ENCODE measurements around the gene CDH4. TPM values are rescaled to one million over a fixed set of nuclear protein-coding genes. Genes with fewer than 3 reads are reported as not detected.

Gene CDH4
- total and polyA plus RNA-seq, 2 of the 4 experiments (the other 2 are of a cell fraction), result 1.6 to 3.5 TPM

DNA sequence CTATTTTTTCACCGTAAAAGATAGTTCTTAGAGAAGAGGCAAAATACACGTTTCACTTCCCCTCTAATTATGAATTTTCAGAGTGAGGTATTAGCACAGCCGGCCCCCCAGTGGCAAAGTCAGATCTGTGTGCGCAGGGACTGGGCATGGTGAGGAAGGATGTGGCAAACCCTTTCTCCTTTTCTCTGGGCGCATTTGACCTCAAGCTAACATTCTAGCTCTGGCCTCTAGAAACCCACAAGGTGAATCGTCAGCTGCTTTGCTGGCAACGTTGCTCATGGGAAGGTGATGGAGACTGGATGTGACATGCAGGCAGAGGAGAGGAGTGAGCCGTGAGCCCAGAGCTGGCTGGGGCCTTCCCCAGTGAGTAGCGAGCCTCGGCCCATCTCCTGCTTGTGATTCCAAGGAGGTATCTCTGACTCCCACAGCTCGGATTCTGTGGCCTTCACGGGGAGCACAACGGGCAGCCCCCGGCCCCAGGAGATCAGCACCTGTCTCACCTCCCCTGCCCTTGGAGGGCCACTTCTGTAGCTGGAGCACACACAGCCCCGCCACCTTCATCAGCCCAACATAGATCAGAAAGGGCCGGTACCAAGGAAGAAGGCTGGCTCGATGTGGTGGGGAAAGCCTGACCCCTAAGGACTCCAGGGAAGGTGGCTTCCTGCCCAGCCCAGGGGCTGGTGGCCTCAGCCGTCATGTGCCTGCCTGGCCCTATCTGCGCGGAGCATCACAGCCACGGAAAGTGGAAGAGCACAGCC is 660.8 kb downstream of the CDH4 start:
- ChIA-PET POLR2A (ENCODE audit: unreplicated experiment) (no interaction called here), CTCF (no interaction called here)
- no peaks in the 10 kb centered on the region; the same call in 1 of the 2 replicates for H3K27me3 ChIP-seq (ENCODE audit: control insufficient read depth, insufficient read depth, low read length)
- ATAC-seq (ENCODE audit: low read depth), result no peak
- BruUV-seq (replicated peaks), result no TSS peak
- H3K18ac ChIP-seq (ENCODE audit: low read depth, low read length), result no peak overlapping the region
- TF ChIP-seq FOS (IDR thresholded peaks at IDR 0.05; ENCODE audit: low read depth, low read length), result no peak
- no peak for TF ChIP-seq CEBPB (IDR thresholded peaks at IDR 0.05; ENCODE audit: low read depth, low read length)
- no peak for TF ChIP-seq SMC3 (IDR thresholded peaks at IDR 0.05; ENCODE audit: low read depth, low read length)
- TF ChIP-seq RAD21 (IDR thresholded peaks at IDR 0.05; ENCODE audit: low read length), result no peak
- TF ChIP-seq MAFK (IDR thresholded peaks at IDR 0.05; ENCODE audit: low read depth, low read length), result no peak
- no peak for TF ChIP-seq MAZ (IDR thresholded peaks at IDR 0.05; ENCODE audit: borderline replicate concordance, low read depth, low read length)
- TF ChIP-seq CHD1 (IDR thresholded peaks at IDR 0.05; ENCODE audit: low read depth, low read length), result no peak
- TF ChIP-seq ELK1 (IDR thresholded peaks at IDR 0.05; ENCODE audit: borderline replicate concordance, low read depth, low read length), result no peak
- TF ChIP-seq POLR2A (IDR thresholded peaks at IDR 0.05; ENCODE audit: low read depth, low read length), result no peak
- TF ChIP-seq, protein P1, sequence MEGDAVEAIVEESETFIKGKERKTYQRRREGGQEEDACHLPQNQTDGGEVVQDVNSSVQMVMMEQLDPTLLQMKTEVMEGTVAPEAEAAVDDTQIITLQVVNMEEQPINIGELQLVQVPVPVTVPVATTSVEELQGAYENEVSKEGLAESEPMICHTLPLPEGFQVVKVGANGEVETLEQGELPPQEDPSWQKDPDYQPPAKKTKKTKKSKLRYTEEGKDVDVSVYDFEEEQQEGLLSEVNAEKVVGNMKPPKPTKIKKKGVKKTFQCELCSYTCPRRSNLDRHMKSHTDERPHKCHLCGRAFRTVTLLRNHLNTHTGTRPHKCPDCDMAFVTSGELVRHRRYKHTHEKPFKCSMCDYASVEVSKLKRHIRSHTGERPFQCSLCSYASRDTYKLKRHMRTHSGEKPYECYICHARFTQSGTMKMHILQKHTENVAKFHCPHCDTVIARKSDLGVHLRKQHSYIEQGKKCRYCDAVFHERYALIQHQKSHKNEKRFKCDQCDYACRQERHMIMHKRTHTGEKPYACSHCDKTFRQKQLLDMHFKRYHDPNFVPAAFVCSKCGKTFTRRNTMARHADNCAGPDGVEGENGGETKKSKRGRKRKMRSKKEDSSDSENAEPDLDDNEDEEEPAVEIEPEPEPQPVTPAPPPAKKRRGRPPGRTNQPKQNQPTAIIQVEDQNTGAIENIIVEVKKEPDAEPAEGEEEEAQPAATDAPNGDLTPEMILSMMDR (conservative IDR thresholded peaks at IDR 0.05; ENCODE audit: low read depth, low read length), result no peak
- no peak for TF ChIP-seq RCOR1 (IDR thresholded peaks at IDR 0.05; ENCODE audit: insufficient replicate concordance, low read length)
- TF ChIP-seq NFE2L2 (IDR thresholded peaks at IDR 0.05; ENCODE audit: low read depth, low read length), result no peak
- no peak for TF ChIP-seq BHLHE40 (IDR thresholded peaks at IDR 0.05; ENCODE audit: low read depth, low read length)
- TF ChIP-seq, protein P2, sequence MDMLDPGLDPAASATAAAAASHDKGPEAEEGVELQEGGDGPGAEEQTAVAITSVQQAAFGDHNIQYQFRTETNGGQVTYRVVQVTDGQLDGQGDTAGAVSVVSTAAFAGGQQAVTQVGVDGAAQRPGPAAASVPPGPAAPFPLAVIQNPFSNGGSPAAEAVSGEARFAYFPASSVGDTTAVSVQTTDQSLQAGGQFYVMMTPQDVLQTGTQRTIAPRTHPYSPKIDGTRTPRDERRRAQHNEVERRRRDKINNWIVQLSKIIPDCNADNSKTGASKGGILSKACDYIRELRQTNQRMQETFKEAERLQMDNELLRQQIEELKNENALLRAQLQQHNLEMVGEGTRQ (IDR thresholded peaks at IDR 0.05; ENCODE audit: low read depth, low read length), result no peak
- H4K91ac ChIP-seq (ENCODE audit: insufficient read depth, low read depth, low read length), result no peak overlapping the region
- H3K27ac ChIP-seq (ENCODE audit: insufficient read depth, low read length), result no peak overlapping the region
- H3K9ac ChIP-seq (ENCODE audit: low read depth, low read length), result no peak overlapping the region
- H2AFZ ChIP-seq (replicated peaks; ENCODE audit: low read length, poor library complexity), result no peak overlapping the region
- no peak overlapping the region for H2BK15ac ChIP-seq (ENCODE audit: low read depth, low read length)
- DNase-seq, result no peak
- H3K14ac ChIP-seq (replicated peaks; ENCODE audit: low read depth, low read length), result no peak overlapping the region
- 82% methylated on average over 4 of the region's 21 CpGs; no CpG with 5 or more reads in 1 of the 2 experiments for WGBS, 2 experiments (ENCODE audit: extremely low coverage in 2 of 2, insufficient read length in 1 of 2)
- H2AK9ac ChIP-seq (replicated peaks; ENCODE audit: low read depth, low read length, poor library complexity), result no peak overlapping the region
- in situ Hi-C loops (cut with MboI; ENCODE audit: low sequenced_read_pairs), result no loop called here
- H3K4me3 ChIP-seq (ENCODE audit: insufficient read depth, low read depth, low read length), result no peak overlapping the region
- no peaks in the 10 kb centered on the region for H3K9me1 ChIP-seq (ENCODE audit: insufficient read depth, low read length)
- H2BK5ac ChIP-seq (ENCODE audit: low read depth, low read length, poor library complexity, severe bottlenecking), result no peak overlapping the region
- H4K20me1 ChIP-seq (ENCODE audit: insufficient read depth, low read length), result no peaks in the 10 kb centered on the region
- no peaks in the 10 kb centered on the region for H3K79me1 ChIP-seq (ENCODE audit: low read depth in 1 of 2, low read length in 2 of 2)
- H3K4me1 ChIP-seq (ENCODE audit: control insufficient read depth, insufficient read depth, low read length), result no peaks in the 10 kb centered on the region
- H3K56ac ChIP-seq (ENCODE audit: extremely low read depth, insufficient read depth, low read length), result no peak overlapping the region
- no peak overlapping the region for H2AK5ac ChIP-seq (ENCODE audit: low read depth, low read length)
- H2BK20ac ChIP-seq (ENCODE audit: low read depth, low read length), result no peak overlapping the region
- intact Hi-C loops (cut with micrococcal nuclease), result no loop called here
- no peak overlapping the region for H2BK120ac ChIP-seq (ENCODE audit: low read depth, low read length)
- no peak overlapping the region for H3K4me2 ChIP-seq (ENCODE audit: low read depth, low read length)
- no peak overlapping the region for H4K5ac ChIP-seq (ENCODE audit: low read depth, low read length)
- no peaks in the 10 kb centered on the region for H3K36me3 ChIP-seq (ENCODE audit: control insufficient read depth, insufficient read depth, low read length)
- no peak overlapping the region for H4K8ac ChIP-seq (ENCODE audit: low read depth in 2 of 2, low read length in 2 of 2)
- no peak overlapping the region for H3K4ac ChIP-seq (ENCODE audit: low read depth, low read length)
- dilution Hi-C loops (cut with HindIII; ENCODE audit: low sequenced_read_pairs, unreplicated experiment), result no loop called here
- H3K9me3 ChIP-seq (ENCODE audit: control insufficient read depth, insufficient read depth, low read length), result peaks cover 6% of the 10 kb centered on the region
- H3K23ac ChIP-seq (ENCODE audit: low read depth, low read length), result no peak overlapping the region

Measured in IMR-90 (cell line).